HG02973 (cell line): Measurements from ENCODE around the gene CCL3.

Source experiments
- ATAC-seq: cut with Tn5 transposase; IDR thresholded peaks from one replicate; pipeline ENCODE4 v1.9.1; 2021; ENCODE audit warnings: moderate library complexity; ENCODE audit not compliant: unreplicated experiment

Gene CCL3

GRCh38 chr17:36055921-36056520 is 33.9 kb downstream of the CCL3 start:
- ATAC-seq, result no peak

DNA sequence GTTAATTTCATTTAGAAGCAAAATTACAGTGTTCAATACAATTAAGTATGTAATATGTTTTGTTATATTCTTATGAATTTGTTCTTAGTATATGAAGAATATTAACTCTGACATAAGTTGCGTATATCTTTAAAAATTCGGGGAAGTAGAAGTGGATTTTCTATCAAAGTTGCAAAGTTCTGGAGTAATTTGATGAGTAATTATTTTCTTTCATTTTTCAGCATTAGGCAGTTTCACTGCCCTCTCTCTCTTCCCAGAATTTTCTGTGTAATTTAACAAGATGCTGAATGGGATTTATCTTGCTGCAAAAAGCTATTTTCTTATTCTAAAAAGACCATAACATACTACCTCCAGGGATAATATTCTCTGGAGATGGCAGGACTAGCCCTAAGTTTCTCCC is 34.8 kb downstream of the CCL3 start:
- no peak for ATAC-seq

DNA sequence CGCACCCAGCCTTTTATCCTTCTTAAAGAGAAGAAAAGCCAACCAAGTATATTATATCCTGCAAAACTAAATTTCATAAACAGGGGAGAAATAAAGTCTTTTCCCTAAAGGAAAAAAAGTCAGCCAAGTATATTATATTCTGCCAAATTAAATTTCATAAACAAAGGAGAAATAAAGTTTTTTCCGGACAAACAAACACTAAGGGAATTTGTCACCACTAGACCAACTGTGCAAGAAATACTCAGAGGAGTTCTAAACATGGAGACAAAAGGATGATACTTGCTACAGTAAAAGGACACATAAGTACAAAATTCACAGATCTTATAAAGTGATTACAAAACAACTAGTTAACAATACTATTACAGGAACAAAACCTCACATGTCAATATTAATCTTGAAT is 40.3 kb downstream of the CCL3 start:
- no peak for ATAC-seq

- ATAC-seq, result no peak
These were observed 41.9 kb downstream of the CCL3 start for GRCh38 chr17:36048066-36048465.
